ENCODE results near the gene PRKCZ.

- no peak for TF ChIP-seq CTCF (IDR thresholded peaks at IDR 0.05; ENCODE audit: low read depth, low read length)
- TF ChIP-seq EZH2phosphoT487 (IDR thresholded peaks at IDR 0.05; ENCODE audit: low read depth) = no peak
Measured at GRCh38 chr1:2076826-2077225, 26.6 kb downstream of the PRKCZ start.

All from OCI-LY3 (cell line).